ENCODE measurements around the gene LLGL2.

GRCh38 chr17:75568412-75569255 is 43.1 kb downstream of the LLGL2 start:
- TF ChIP-seq CTCF (IDR thresholded peaks at IDR 0.05) (no peak), POLR2A (IDR thresholded peaks at IDR 0.05) (no peak)
